ENCODE data around the gene IFIH1. TPM values are rescaled to one million over a fixed set of nuclear protein-coding genes. Genes with fewer than 3 reads are reported as not detected.

Gene IFIH1
- total and polyA plus RNA-seq, 2 donors (not counting 3 experiments of a cell fraction or from before 2014, with no cell fraction given): 1.3 to 6.9 TPM

DNA sequence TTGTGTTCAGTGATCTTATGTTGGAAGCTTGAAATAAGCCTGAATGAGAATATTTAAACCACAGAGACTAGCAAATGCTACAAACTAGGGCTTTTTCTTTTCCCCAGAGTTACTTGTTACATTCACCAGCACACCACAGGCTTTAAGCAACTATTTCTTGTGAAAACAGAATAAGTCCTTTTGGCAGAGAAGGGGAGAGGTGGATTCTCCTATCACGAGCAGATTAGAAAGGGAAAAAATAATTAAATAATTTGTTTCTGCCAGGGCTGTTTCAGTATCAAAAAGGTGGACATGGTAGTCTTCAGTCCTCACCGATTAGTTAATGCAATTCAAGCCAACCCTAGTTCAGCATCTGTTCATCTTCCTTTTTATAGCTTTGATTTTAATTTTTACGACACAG is 12.6 kb downstream of the IFIH1 start:
- Histone ChIP-seq H3K9me3 (replicated peaks; ENCODE audit: control insufficient read depth, insufficient read depth, low read length) (no peaks in the 10 kb centered on the region), H3K9ac (replicated peaks; ENCODE audit: extremely low read depth, insufficient read depth, low read length) (no peak overlapping the region), H3K27ac (ENCODE audit: insufficient read depth, low read depth, low read length) (no peak overlapping the region), H3K36me3 (ENCODE audit: control insufficient read depth in 2 of 2, extremely low read depth in 1 of 2, insufficient read depth in 2 of 2, low read length in 2 of 2) (no peaks in the 10 kb centered on the region), H3K4me2 (ENCODE audit: insufficient read depth, low read length) (no peak overlapping the region), H3K4me3 (replicated peaks in 1 of 3; ENCODE audit: insufficient read depth in 1 of 3, low read depth in 1 of 3, low read length in 3 of 3) (no peak overlapping the region), H3K79me2 (ENCODE audit: control insufficient read depth, insufficient read depth, low read length) (no peaks in the 10 kb centered on the region), H3K4me1 (ENCODE audit: control insufficient read depth, extremely low read depth, insufficient read depth, low read length) (no peaks in the 10 kb centered on the region), H4K20me1 (replicated peaks; ENCODE audit: control insufficient read depth, extremely low read depth, insufficient read depth, low read length) (no peaks in the 10 kb centered on the region), H3K27me3 (ENCODE audit: control insufficient read depth in 2 of 2, insufficient read depth in 2 of 2, low read length in 2 of 2) (no peaks in the 10 kb centered on the region), H2AFZ (ENCODE audit: low read depth, low read length) (no peak overlapping the region), H3K9me1 (replicated peaks; ENCODE audit: control insufficient read depth, extremely low read depth, insufficient read depth, low read length) (no peaks in the 10 kb centered on the region)
- no peak for DNase-seq (ENCODE audit: low read depth, low spot score)
- no peak for TF ChIP-seq POLR2A (IDR thresholded peaks at IDR 0.05; ENCODE audit: low read depth, low read length)
- TF ChIP-seq POLR2AphosphoS5 (IDR thresholded peaks at IDR 0.05; ENCODE audit: insufficient read depth, low read depth, low read length): no peak
- TF ChIP-seq, protein P1, sequence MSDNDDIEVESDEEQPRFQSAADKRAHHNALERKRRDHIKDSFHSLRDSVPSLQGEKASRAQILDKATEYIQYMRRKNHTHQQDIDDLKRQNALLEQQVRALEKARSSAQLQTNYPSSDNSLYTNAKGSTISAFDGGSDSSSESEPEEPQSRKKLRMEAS (IDR thresholded peaks at IDR 0.05; ENCODE audit: insufficient read depth, insufficient read length): no peak
- no peak for TF ChIP-seq MYC (IDR thresholded peaks at IDR 0.05; ENCODE audit: low read depth, low read length)
- TF ChIP-seq, protein P2, sequence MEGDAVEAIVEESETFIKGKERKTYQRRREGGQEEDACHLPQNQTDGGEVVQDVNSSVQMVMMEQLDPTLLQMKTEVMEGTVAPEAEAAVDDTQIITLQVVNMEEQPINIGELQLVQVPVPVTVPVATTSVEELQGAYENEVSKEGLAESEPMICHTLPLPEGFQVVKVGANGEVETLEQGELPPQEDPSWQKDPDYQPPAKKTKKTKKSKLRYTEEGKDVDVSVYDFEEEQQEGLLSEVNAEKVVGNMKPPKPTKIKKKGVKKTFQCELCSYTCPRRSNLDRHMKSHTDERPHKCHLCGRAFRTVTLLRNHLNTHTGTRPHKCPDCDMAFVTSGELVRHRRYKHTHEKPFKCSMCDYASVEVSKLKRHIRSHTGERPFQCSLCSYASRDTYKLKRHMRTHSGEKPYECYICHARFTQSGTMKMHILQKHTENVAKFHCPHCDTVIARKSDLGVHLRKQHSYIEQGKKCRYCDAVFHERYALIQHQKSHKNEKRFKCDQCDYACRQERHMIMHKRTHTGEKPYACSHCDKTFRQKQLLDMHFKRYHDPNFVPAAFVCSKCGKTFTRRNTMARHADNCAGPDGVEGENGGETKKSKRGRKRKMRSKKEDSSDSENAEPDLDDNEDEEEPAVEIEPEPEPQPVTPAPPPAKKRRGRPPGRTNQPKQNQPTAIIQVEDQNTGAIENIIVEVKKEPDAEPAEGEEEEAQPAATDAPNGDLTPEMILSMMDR (IDR thresholded peaks at IDR 0.05; ENCODE audit: extremely low read depth in 1 of 2, insufficient read depth in 1 of 2, low read depth in 1 of 2, low read length in 2 of 2): no peak
- no peak for TF ChIP-seq GATA2 (IDR thresholded peaks at IDR 0.05; ENCODE audit: insufficient read depth, insufficient read length, low read depth, low read length)
- TF ChIP-seq JUN (IDR thresholded peaks at IDR 0.05; ENCODE audit: borderline replicate concordance, insufficient read depth, insufficient read length, low read depth): no peak
- TF ChIP-seq EZH2 (IDR thresholded peaks at IDR 0.05; ENCODE audit: borderline replicate concordance, low read depth, low read length, severe bottlenecking): no peak
- TF ChIP-seq FOS (IDR thresholded peaks at IDR 0.05; ENCODE audit: borderline replicate concordance, insufficient read depth, low read length): no peak
- ChIA-PET POLR2A (no interaction called here), CTCF (interaction anchor here (1.2 to 4.7 kb wide), 3 partner anchors 8 to 86 kb away, joined by 3 to 33 read pairs (median 19); no protein-coding TSS in a partner anchor)
- FAIRE-seq: no peak
- intact Hi-C loops (cut with micrococcal nuclease): no loop called here
- no TSS peak for BruUV-seq (replicated peaks)
- dilution Hi-C loops (cut with MboI; ENCODE audit: extremely low pct_ligation_motif_present, low sequenced_read_pairs): no loop called here

Measured in endothelial cell of umbilical vein (primary cell).